Prostate gland (tissue), 2 donors: ENCODE results near the gene RALGPS1.

Source experiments
- CTCF ChIP-seq, 4 experiments: fragments of 200-600 bp in 2 of 4; fragments of 450-650 bp in 2 of 4; sonication (generic) in 2 of 4; IDR thresholded peaks; 1 replicate in 3 of 4; 2 replicates in 1 of 4; pipeline ENCODE4 v1.5.1; 2016 to 2019; ENCODE audit warnings: antibody characterized with exemption in 4 of 4, mild to moderate bottlenecking in 2 of 4, moderate library complexity in 2 of 4
- POLR2AphosphoS5 ChIP-seq: sonication (generic); formaldehyde crosslinking; IDR thresholded peaks from one replicate; pipeline ENCODE4 v1.6.1; 2017; ENCODE audit warnings: antibody characterized with exemption

DNA sequence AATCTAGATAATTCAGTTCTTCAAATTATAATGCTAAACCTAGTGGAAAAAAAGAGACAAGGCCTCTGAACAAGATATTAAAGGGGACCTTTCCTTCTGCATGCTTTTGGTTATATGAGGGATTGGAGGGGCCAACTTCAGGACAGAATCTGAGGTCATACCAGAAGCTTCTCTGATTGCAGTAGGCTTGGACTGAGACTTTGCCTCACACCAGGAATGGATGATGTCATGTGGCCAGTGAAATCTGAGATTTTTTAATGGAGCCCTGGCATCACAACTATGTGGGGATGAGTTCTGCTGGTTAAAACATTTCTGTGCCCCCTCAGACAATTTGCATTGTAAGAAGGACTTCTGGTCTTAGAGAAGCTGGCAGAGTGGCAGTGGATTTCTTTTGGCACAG, 119.2 kb downstream of the RALGPS1 start:
- TF ChIP-seq CTCF (IDR thresholded peaks at IDR 0.05): no peak
- TF ChIP-seq POLR2AphosphoS5: no peak
